Esophagus squamous epithelium (tissue), 5 donors: ENCODE results near the gene MCIDAS. TPM values are rescaled to one million over a fixed set of nuclear protein-coding genes. Genes with fewer than 3 reads are reported as not detected.

ENCODE experiments used
- DNase-seq: peaks from one replicate; lab custom pipeline; 2025; lab: John Stamatoyannopoulos, UW
- H3K27ac ChIP-seq, 4 donors: fragments of 200-600 bp; sonication (generic); one replicate each; pipeline ENCODE4 v1.5.1; 2016 to 2019; ENCODE audit warnings: mild to moderate bottlenecking in 1 of 4
- H3K27me3 ChIP-seq, 4 donors: fragments of 200-600 bp; sonication (generic); 1 replicate in 3 of 4; 2 replicates in 1 of 4; pipeline versions ENCODE4 v1.5.1 to v1.6.0; 2017 to 2021; ENCODE audit warnings: antibody characterized with exemption in 1 of 4
- H3K36me3 ChIP-seq, 3 donors: fragments of 200-600 bp; sonication (generic); one replicate each; pipeline ENCODE4 v1.5.1; 2016 to 2019
- H3K4me1 ChIP-seq, 3 donors: fragments of 200-600 bp; sonication (generic); one replicate each; pipeline ENCODE4 v1.5.1; 2017 to 2019
- H3K4me3 ChIP-seq, 4 donors: fragments of 200-600 bp; sonication (generic); 1 replicate in 3 of 4; 2 replicates in 1 of 4; pipeline ENCODE4 v1.5.1; 2016 to 2019; ENCODE audit warnings: mild to moderate bottlenecking in 2 of 4, moderate library complexity in 1 of 4
- H3K9me3 ChIP-seq, 3 donors: fragments of 200-600 bp; sonication (generic); one replicate each; pipeline ENCODE4 v1.5.1; 2016 to 2019
- POLR2A ChIP-seq, 4 donors: fragments of 450-650 bp; IDR thresholded peaks; one replicate each; pipeline ENCODE4 v1.6.1; 2017; ENCODE audit warnings: antibody characterized with exemption in 4 of 4, mild to moderate bottlenecking in 4 of 4, moderate library complexity in 3 of 4
- WGBS, 2 donors: methylation state at CpG; one replicate each; pipeline ENCODE4 v1.1.5; 2018; 5-methylcytosine and 5-hydroxymethylcytosine counted together
- intact Hi-C: fragments of 100-400 bp; cut with DNase I; formaldehyde crosslinking; loops from one replicate; pipeline ENCODE4 v1.15.0; 2022
- small RNA-seq, 4 donors: library from RNA; depleted of rRNA; stranded (forward); fragments of <200 nt; gene quantifications; one replicate each; pipeline ENCODE3, GENCODE V24; 2016
- total RNA-seq, 4 donors: library from RNA; depleted of rRNA; stranded (reverse); fragments of >200 nt; gene quantifications; one replicate each; pipeline ENCODE4 v1.1.0, GENCODE V29; 2016
- TF ChIP-seq, protein P1 (sequence below), 6 experiments: fragments of 450-650 bp in 4 of 6; fragments of 200-600 bp in 2 of 6; sonication (generic) in 2 of 6; IDR thresholded peaks; one replicate each; pipeline ENCODE4 v1.5.1; 2016 to 2019; ENCODE audit warnings: antibody characterized with exemption in 6 of 6, mild to moderate bottlenecking in 4 of 6, moderate library complexity in 4 of 6
- donor health status: DM: yes; HTN: yes; CAD: no.

Gene MCIDAS
- total RNA-seq, 4 donors from 2014 or later: not detected

- 17 to 23% methylated on average over 5 to 8 of the region's 8 CpGs for WGBS, 2 donors
- H3K27ac ChIP-seq: no peak overlapping the region
- no peaks in the 10 kb centered on the region for H3K36me3 ChIP-seq
- H3K4me1 ChIP-seq: peaks cover 11 to 40% (median 26%) of the 10 kb centered on the region in 3 donors
- intact Hi-C loops: no loop called here
- H3K9me3 ChIP-seq: no peaks in the 10 kb centered on the region
- TF ChIP-seq, protein P1, sequence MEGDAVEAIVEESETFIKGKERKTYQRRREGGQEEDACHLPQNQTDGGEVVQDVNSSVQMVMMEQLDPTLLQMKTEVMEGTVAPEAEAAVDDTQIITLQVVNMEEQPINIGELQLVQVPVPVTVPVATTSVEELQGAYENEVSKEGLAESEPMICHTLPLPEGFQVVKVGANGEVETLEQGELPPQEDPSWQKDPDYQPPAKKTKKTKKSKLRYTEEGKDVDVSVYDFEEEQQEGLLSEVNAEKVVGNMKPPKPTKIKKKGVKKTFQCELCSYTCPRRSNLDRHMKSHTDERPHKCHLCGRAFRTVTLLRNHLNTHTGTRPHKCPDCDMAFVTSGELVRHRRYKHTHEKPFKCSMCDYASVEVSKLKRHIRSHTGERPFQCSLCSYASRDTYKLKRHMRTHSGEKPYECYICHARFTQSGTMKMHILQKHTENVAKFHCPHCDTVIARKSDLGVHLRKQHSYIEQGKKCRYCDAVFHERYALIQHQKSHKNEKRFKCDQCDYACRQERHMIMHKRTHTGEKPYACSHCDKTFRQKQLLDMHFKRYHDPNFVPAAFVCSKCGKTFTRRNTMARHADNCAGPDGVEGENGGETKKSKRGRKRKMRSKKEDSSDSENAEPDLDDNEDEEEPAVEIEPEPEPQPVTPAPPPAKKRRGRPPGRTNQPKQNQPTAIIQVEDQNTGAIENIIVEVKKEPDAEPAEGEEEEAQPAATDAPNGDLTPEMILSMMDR (IDR thresholded peaks at IDR 0.05): no peak
- no peak for TF ChIP-seq POLR2A (IDR thresholded peaks at IDR 0.05)
- H3K4me3 ChIP-seq: peak overlapping the region; percentile 25 to 66 (median 48)
- DNase-seq: no peak
- peaks cover 3 to 83% (median 22%) of the 10 kb centered on the region in 4 donors for H3K27me3 ChIP-seq
These were observed 53.4 kb downstream of the MCIDAS start for GRCh38 chr5:55173687-55174230.

DNA sequence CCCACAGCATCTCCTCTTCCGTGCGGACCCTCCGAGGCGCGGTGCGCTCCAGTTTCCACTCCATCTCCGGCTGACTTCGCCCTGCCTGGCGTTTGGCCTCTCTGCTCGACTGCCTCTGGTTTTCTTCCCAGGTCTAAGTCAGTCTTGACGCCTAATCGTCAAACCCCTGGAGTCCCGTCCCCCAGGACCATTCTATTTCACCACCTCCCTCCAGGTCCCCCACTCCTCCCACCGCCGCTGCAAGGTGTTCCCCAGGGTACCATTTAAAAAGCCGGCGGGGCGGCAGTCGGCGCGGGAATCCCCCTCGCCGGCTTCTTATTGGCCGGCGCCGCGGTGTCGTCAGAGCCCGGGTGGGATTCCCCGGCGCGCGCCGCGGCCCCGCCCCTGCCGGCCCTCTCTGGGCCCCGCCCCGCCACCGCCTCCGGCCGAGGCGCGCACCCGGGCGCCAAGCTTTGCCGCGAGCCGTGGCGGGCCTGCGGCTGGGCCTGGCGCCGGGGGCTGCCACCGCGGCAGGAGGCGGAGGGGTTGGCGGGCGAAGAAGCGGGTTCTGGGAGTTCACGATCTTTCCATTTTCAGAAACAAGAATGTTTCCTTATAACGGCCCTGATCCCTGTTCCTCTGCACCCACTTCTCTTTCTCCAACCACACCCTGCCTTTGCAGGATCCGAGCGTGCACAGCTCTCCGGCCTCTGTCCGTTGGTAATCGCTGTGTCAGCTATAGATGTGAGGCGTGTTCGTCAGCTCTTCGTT lies 54.0 kb downstream of the MCIDAS start, which contains the start of gene CDC20B:
CDC20B (minus strand) TSS at position 241 of the 750 bp plus-strand sequence; CDS start at position 64, 177 bp downstream.
- peaks cover 3 to 77% (median 22%) of the 10 kb centered on the region in 4 donors for H3K27me3 ChIP-seq
- peak within 1 kb of the TSS; percentile 25 to 66 (median 48) for H3K4me3 ChIP-seq
- DNase-seq: no peak
- H3K4me1 ChIP-seq: peaks cover 11 to 40% (median 26%) of the 10 kb centered on the region in 3 donors
- H3K27ac ChIP-seq: no peak within 1 kb of the TSS
- WGBS, 2 donors: 0% methylated on average over 13 to 21 of the region's 69 CpGs
- intact Hi-C loops: no loop called here
- TF ChIP-seq, protein P1 (IDR thresholded peaks at IDR 0.05): no peak
- TF ChIP-seq POLR2A (IDR thresholded peaks at IDR 0.05): no peak
- H3K36me3 ChIP-seq: no peaks in the 10 kb centered on the region
- no peaks in the 10 kb centered on the region for H3K9me3 ChIP-seq

GRCh38 chr5:55172051-55172899 lies 54.8 kb downstream of the MCIDAS start:
- DNase-seq: peak; percentile 2

GRCh38 chr5:55171471-55171870 lies 55.6 kb downstream of the MCIDAS start:
- Histone ChIP-seq H3K9me3 (no peaks in the 10 kb centered on the region), H3K4me3 (no peak overlapping the region), H3K27me3 (peaks cover 3 to 61% (median 20%) of the 10 kb centered on the region in 4 donors), H3K36me3 (no peaks in the 10 kb centered on the region), H3K27ac (no peak overlapping the region), H3K4me1 (peaks cover 11 to 33% (median 24%) of the 10 kb centered on the region in 3 donors)
- WGBS, 2 donors: 22 to 31% methylated on average over 2 of the region's 2 CpGs
- intact Hi-C loops: no loop called here
- DNase-seq: no peak
- TF ChIP-seq, protein P1 (IDR thresholded peaks at IDR 0.05): no peak
- no peak for TF ChIP-seq POLR2A (IDR thresholded peaks at IDR 0.05)

More at GRCh38 chr5:55172051-55172899, 54.8 kb downstream of the MCIDAS start:
- H3K4me1 ChIP-seq: peaks cover 11 to 40% (median 26%) of the 10 kb centered on the region in 3 donors
- H3K27ac ChIP-seq: no peak overlapping the region
- peak overlapping the region; percentile 25 to 66 (median 48) for H3K4me3 ChIP-seq
- no peaks in the 10 kb centered on the region for H3K36me3 ChIP-seq
- TF ChIP-seq POLR2A (IDR thresholded peaks at IDR 0.05): no peak
- TF ChIP-seq, protein P1 (IDR thresholded peaks at IDR 0.05): peak; percentile 71 to 91 (median 81)
- WGBS, 2 donors: 4 to 5% methylated on average over 15 of the region's 15 CpGs
- no peaks in the 10 kb centered on the region for H3K9me3 ChIP-seq
- intact Hi-C loops: no loop called here
- H3K27me3 ChIP-seq: peaks cover 3 to 69% (median 22%) of the 10 kb centered on the region in 4 donors

Small RNA genes lying within 50 kb of the gene (small RNA-seq; reads per million reads assigned to genes)
- gene MIR449A (0 to 0.27 (median 0.15) reads per million in 4 donors), gene MIR449B (0 reads per million in 4 donors), gene MIR449C (0.07 to 0.82 (median 0.36) reads per million in 4 donors)

Other genes starting within 250 kb of the MCIDAS start
- under 1 TPM in 1 of 4 donors, not detected in 3; 0.95 TPM for gene ESM1, start 241.7 kb downstream of the MCIDAS start, total RNA-seq
- 1 to 10 TPM in 1 of 4 donors, under 1 TPM in 3; 0.19 to 1.9 (median 0.56) TPM for gene GZMK, start 203.1 kb downstream of the MCIDAS start, total RNA-seq
- 1 to 10 TPM; 2.0 to 6.7 (median 3.0) TPM for gene GZMA, start 124.7 kb downstream of the MCIDAS start, total RNA-seq
- gene GPX8, start 67.1 kb downstream of the MCIDAS start, total RNA-seq: 1 to 10 TPM in 3 of 4 donors, under 1 TPM in 1; 0.45 to 8.7 (median 7.3) TPM
- not detected for gene CDC20B, start 54.1 kb downstream of the MCIDAS start, total RNA-seq
- 1 to 10 TPM in 3 of 4 donors, under 1 TPM in 1; 0.95 to 1.6 (median 1.1) TPM for gene CCNO, start 6.3 kb upstream of the MCIDAS start, total RNA-seq
- 10 to 100 TPM; 14.8 to 26.7 (median 26.4) TPM for gene DHX29, start 80.4 kb upstream of the MCIDAS start, total RNA-seq
- 10 to 100 TPM; 63.9 to 79.3 (median 72.2) TPM for gene MTREX, start 80.7 kb upstream of the MCIDAS start, total RNA-seq